CD4-positive, alpha-beta T cell treated with Interleukin-6 for 4 hours (primary cell): ENCODE measurements around the gene CGAS.
"Not testable (repeated sequence)": the region's sequence is repeated elsewhere in the genome, so short reads cannot be mapped to it uniquely, and the experiment has no call there.

Source experiments
- DNase-seq: peaks from one replicate; pipeline ENCODE4 v3.0.0-alpha.2; 2020; ENCODE audit warnings: mixed read lengths

CGAS gene

GRCh38 chr6:73452107-73452461 is at the start of gene CGAS:
TSS of gene CGAS (minus strand) at chr6:73452297. CDS start at chr6:73452181, 116 bp downstream.
- peak; percentile 74 for DNase-seq

- no peak for DNase-seq
Measured at GRCh38 chr6:73497915-73498314, 45.8 kb upstream of the CGAS start.

GRCh38 chr6:73491377-73491776 is 39.3 kb upstream of the CGAS start:
- no peak for DNase-seq

- DNase-seq: no peak
Measured at GRCh38 chr6:73487473-73487872, 35.4 kb upstream of the CGAS start.

DNA sequence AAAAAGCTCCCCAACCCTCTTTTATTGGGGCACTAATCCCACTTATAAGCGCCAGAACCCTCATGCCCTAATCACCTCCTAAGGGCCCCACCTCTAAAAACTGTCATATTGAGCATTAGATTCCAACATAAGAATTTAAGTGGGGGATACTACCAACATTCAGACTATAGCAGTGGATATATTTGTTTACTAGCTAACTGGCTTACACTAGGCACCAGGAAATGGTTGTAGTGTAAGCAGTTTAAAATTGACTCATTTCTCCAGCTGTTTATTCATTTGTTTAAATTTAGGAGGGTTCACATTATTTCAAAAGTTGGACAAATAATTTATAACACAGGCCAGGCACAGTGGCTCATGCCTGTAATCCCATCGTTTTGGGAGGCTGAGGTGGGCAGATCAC is 32.3 kb upstream of the CGAS start:
- DNase-seq: no peak

GRCh38 chr6:73481969-73482368 is 29.9 kb upstream of the CGAS start:
- DNase-seq: no peak

DNA sequence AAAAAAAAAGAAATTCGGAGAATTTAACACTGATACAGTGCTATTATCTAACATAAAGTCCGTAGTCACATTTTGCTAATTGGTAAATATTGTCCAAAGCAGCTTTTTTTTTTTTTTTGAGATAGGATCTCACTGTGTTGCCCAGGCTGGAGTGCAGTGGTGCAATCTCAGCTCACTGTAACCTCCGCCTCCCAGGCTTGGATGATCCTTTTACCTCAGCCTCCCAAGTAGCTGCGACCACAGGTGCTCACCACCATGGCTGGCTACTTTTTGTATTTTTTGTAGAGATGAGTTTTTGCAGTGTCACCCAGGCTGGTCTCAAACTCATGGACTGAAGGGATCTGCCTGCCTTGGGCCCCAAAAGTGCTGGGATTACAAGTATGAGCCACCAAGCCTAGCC is 25.3 kb upstream of the CGAS start:
- no peak for DNase-seq

- no peak for DNase-seq
Measured at GRCh38 chr6:73476723-73477122, 24.6 kb upstream of the CGAS start.

DNA sequence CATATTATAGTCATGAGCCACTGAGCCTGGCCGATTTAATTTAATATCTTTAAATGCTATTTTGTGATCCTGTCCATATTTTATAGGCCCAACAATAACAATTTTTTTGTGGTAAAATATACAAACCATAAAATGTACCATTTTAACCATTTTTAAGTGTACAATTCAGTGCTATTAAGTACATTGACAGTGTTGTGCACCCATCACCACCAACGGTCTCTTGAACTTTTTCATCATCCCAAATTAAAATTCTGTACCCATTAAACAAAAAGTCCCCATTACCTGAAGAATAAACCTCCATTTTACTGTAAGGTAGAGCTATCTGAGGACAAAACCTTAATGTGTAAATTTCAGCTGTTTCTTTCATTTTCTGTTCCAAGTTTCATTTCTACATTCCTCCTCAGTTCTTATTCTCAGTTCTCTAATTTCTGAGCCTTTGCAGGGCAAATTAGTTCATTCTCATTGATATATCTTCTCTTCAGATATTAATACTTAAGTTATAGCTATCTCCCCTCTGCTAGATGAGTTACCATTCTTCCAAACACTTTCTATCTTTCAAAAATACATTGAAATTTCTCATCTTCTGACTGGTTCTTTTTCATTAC is 19.7 kb upstream of the CGAS start:
- DNase-seq: no peak

- peak; percentile 86 for DNase-seq
Measured at GRCh38 chr6:73461537-73462350, 9.6 kb upstream of the CGAS start, which contains the start of gene MTO1. TSS of gene MTO1 (plus strand) at chr6:73461737. CDS start at chr6:73461855, 118 bp downstream.

DNA sequence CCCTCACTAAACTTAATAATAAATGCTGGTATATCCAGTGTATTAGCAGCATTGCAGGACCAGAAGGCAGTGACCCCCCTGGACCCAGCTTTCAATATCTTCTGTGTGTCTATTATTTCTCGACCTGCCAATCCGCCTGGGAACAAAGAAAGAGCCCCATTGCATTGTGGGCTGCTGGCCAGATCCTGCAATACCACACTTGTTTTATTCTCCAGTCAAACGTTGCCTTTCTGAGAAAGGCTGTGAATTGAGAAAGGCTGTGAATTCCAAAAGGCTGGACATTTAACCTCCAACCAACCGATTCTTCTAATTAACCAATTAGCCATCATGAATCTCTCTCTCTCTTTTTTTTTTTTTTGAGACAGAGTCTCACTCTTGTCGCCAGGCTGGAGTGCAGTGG is 8.0 kb upstream of the CGAS start:
- DNase-seq: no peak

GRCh38 chr6:73459474-73459873 is 7.4 kb upstream of the CGAS start:
- not testable (repeated sequence) for DNase-seq

DNA sequence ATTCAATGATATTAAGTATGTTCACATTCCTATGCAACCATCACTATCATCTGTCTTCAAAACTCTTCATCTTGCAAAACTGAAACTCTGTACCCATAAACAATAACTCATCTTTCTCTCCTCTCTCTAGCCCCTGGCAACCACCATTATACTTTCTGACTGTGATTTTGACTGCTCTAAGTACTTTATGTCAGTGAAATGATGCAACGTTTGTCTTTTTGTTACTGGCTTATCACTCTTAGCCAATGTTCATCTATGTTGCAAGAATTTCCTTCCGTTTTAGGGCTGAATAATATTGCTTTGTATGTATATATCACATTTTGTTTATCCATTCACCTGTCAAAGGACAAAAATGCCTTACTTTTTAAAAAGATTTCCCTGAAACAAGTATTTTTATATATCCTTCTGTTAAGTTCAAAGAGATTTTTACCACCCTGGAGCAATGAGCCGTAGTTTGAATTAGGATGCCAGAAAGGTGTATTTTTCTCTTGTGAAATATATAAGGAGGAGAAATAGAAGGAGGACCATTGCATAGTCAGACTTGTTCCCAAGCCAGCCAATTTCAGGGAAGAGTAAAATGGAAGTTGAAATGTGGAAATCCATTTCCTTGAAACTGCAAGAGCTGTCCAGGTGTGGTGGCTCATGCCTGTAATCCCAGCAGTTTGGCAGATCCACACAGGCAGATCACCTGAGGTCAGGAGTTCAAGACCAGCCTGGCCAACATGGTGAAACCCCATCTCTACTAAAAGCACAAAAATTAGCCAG is 4.0 kb upstream of the CGAS start:
- DNase-seq: no peak

- peak; percentile 63 for DNase-seq
Measured at GRCh38 chr6:73451223-73452106, 632 bp downstream of the CGAS start.

GRCh38 chr6:73443555-73443954 is 8.5 kb downstream of the CGAS start:
- DNase-seq: no peak

- DNase-seq: no peak
Measured at GRCh38 chr6:73435236-73435635, 16.9 kb downstream of the CGAS start.

DNA sequence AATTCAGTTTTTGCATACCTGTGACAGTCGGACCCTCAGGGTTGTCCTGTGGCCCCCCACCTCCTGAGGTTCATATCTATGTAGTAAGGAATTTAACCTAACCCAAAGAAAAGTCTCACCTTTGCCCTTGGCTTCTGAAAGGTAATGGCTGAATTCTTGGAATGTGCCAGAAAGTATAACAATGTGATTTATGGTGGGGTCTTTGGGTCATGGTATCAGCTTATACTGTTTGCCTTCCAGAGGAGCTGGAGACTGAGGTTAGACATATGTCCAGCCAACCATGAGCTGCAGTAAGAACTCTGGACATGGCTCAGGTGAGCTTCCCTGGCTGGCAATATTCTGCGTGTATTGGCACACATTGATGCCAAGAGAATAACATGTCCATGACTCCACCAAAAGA is 30.6 kb downstream of the CGAS start:
- no peak for DNase-seq

DNA sequence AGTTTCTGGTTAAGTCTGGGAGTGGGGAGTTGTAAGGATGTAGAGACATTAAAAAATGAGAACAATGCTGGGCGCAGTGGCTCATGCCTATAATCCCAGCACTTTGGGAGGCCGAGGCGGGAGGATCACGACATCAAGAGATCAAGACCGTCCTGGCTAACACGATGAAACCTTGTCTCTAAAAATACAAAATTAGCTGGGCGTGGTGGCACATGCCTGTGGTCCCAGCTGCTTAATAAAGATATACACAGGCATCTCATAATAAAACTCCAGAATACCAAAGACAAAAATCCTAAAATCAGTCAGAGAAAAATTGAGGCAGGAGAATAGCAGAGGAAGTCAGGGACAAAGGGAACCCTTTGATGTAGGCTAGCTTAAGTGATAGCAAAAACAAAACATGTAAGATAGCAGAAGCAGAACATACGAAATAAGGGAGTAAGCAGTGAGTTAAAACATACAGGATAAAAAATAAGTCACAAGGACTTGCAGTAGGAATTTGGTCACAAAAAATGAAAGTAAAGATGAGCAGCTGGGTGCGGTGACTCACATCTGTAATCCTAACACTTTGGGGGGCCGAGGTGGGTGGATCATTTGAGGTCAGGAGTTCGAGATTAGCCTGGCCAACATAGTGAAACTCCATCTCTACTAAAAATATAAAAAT is 33.9 kb downstream of the CGAS start:
- no peak for DNase-seq

DNA sequence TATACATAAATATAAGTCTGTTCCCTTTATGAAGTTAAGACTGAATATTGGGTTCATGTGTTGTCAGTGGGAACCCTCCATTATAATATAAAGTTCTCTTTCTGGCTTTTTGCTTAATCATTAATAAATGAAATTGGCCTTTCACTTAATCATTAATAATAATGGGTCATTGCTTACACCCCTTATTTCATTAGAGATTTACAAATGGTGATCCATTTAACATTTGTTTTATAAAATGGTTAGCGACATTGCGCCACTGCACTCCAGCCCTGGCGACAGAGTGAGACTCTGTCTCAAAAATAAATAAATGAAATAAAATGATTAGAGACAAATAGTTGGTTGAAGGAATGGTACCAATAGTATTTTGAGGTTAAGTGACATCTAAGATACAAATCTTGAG is 39.0 kb downstream of the CGAS start:
- DNase-seq: no peak

- no peak for DNase-seq
Measured at GRCh38 chr6:73409395-73409794, 42.7 kb downstream of the CGAS start.

GRCh38 chr6:73400656-73401055 is 51.4 kb downstream of the CGAS start:
- DNase-seq: no peak

GRCh38 chr6:73395875-73396274 is 56.2 kb downstream of the CGAS start:
- DNase-seq: no peak
